ENCODE measurements around the gene WARS2.

- TF ChIP-seq CTCF (IDR thresholded peaks at IDR 0.05; ENCODE audit: poor library complexity) (no peak), EZH2phosphoT487 (IDR thresholded peaks at IDR 0.05; ENCODE audit: low read depth, severe bottlenecking, unreplicated experiment) (no peak)
Observed at GRCh38 chr1:119133987-119134386, 6.5 kb downstream of the WARS2 start.

Measured in hepatocyte (in vitro differentiated cells).